ENCODE data around the gene ARL5A. TPM values are rescaled to one million over a fixed set of nuclear protein-coding genes. Genes with fewer than 3 reads are reported as not detected.

The ARL5A gene
- total RNA-seq, 2 donors from 2014 or later, result 44.1 to 133 TPM

GRCh38 chr2:151758744-151759143 lies 69.5 kb downstream of the ARL5A start:
- ATAC-seq (ENCODE audit: insufficient number of reproducible peaks, low FRiP score, low read depth), result no peak
- H3K4me1 ChIP-seq (ENCODE audit: control insufficient read depth in 1 of 2, low read depth in 2 of 2), result peaks cover 0 to 4% of the 10 kb centered on the region in 2 donors
- DNase-seq (ENCODE audit: low spot score), result no peak

DNA sequence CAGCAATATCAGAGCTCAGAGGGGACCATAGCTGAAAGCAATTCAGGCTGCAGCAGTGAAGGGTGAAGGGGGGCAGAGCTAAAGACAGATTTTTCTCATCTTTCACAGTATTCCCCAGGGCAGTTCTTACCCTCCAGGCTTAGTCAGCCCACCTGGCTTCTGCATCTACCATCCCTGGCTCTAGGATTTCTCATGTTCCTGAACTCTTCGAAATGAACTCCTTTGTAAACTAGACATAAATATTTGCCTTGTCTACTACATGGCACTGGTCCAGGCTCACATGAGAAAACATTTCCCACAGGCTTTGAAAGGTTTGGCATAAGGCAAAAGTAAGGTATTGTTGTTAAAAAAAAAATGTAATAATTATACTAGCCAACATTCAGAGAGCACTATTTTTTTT lies 70.4 kb downstream of the ARL5A start:
- Histone ChIP-seq H3K4me3 (no peak overlapping the region), H3K36me3 (no peaks in the 10 kb centered on the region), H3K9me3 (no peaks in the 10 kb centered on the region), H3K27me3 (replicated peaks; ENCODE audit: insufficient read depth) (no peaks in the 10 kb centered on the region), H3K27ac (no peak overlapping the region), H3K4me1 (ENCODE audit: control insufficient read depth in 1 of 2, low read depth in 2 of 2) (peaks cover 0 to 4% of the 10 kb centered on the region in 2 donors)
- TF ChIP-seq, protein P1, sequence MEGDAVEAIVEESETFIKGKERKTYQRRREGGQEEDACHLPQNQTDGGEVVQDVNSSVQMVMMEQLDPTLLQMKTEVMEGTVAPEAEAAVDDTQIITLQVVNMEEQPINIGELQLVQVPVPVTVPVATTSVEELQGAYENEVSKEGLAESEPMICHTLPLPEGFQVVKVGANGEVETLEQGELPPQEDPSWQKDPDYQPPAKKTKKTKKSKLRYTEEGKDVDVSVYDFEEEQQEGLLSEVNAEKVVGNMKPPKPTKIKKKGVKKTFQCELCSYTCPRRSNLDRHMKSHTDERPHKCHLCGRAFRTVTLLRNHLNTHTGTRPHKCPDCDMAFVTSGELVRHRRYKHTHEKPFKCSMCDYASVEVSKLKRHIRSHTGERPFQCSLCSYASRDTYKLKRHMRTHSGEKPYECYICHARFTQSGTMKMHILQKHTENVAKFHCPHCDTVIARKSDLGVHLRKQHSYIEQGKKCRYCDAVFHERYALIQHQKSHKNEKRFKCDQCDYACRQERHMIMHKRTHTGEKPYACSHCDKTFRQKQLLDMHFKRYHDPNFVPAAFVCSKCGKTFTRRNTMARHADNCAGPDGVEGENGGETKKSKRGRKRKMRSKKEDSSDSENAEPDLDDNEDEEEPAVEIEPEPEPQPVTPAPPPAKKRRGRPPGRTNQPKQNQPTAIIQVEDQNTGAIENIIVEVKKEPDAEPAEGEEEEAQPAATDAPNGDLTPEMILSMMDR (IDR thresholded peaks at IDR 0.05), result no peak
- DNase-seq (ENCODE audit: low spot score), result no peak
- ATAC-seq (ENCODE audit: insufficient number of reproducible peaks, low FRiP score, low read depth), result no peak

More at GRCh38 chr2:151758744-151759143, 69.5 kb downstream of the ARL5A start:
- Histone ChIP-seq H3K36me3 (no peaks in the 10 kb centered on the region), H3K27me3 (replicated peaks; ENCODE audit: insufficient read depth) (no peaks in the 10 kb centered on the region), H3K9me3 (no peaks in the 10 kb centered on the region), H3K4me3 (no peak overlapping the region), H3K27ac (no peak overlapping the region)
- TF ChIP-seq, protein P1 (IDR thresholded peaks at IDR 0.05), result no peak

- peaks cover 0 to 4% of the 10 kb centered on the region in 2 donors for H3K4me1 ChIP-seq (ENCODE audit: control insufficient read depth in 1 of 2, low read depth in 2 of 2)
- no peak for ATAC-seq (ENCODE audit: insufficient number of reproducible peaks, low FRiP score, low read depth)
- TF ChIP-seq, protein P1 (IDR thresholded peaks at IDR 0.05), result no peak
- no peak overlapping the region for H3K27ac ChIP-seq
- no peaks in the 10 kb centered on the region for H3K27me3 ChIP-seq (replicated peaks; ENCODE audit: insufficient read depth)
- no peaks in the 10 kb centered on the region for H3K36me3 ChIP-seq
- no peaks in the 10 kb centered on the region for H3K9me3 ChIP-seq
- DNase-seq (ENCODE audit: low spot score), result no peak
- no peak overlapping the region for H3K4me3 ChIP-seq
Measured at GRCh38 chr2:151756820-151757219, 71.4 kb downstream of the ARL5A start.

DNA sequence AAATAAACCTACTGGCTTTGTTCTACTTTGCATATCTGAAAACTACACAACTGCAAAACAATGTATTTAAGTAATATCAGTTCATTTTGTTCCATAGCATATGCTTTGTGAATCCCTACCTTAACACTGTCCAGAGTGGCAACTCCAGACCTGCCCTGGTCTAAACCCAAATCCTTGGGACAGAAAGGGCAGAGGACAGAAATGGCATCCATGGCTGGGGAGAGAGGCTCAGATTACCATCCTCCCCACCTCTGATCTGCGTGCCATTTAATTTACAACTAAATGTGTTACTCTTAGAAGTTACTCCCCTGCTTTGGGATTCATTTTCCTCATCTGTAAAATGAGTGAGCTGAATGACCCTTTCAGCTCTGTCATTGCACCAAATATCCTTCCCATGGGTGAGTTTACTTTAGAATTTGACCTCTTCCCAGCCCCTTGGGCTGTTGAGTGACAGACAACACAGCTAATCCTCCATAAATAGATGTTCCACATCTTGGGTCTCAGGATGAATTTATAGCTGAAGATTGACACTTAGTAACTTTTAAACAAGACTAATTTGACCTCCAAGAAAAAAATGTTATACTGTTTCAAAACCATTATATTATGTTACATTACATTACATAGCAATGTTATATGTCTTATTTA lies 73.8 kb downstream of the ARL5A start:
- DNase-seq (ENCODE audit: low spot score) (no peak), ATAC-seq (ENCODE audit: insufficient number of reproducible peaks, low FRiP score, low read depth) (no peak)
- no peak overlapping the region for H3K4me3 ChIP-seq
- H3K9me3 ChIP-seq, result no peaks in the 10 kb centered on the region
- no peak overlapping the region for H3K27ac ChIP-seq
- TF ChIP-seq, protein P1 (IDR thresholded peaks at IDR 0.05), result no peak
- no peaks in the 10 kb centered on the region for H3K36me3 ChIP-seq
- peaks cover 0 to 4% of the 10 kb centered on the region in 2 donors for H3K4me1 ChIP-seq (ENCODE audit: control insufficient read depth in 1 of 2, low read depth in 2 of 2)
- H3K27me3 ChIP-seq (replicated peaks; ENCODE audit: insufficient read depth), result no peaks in the 10 kb centered on the region

DNA sequence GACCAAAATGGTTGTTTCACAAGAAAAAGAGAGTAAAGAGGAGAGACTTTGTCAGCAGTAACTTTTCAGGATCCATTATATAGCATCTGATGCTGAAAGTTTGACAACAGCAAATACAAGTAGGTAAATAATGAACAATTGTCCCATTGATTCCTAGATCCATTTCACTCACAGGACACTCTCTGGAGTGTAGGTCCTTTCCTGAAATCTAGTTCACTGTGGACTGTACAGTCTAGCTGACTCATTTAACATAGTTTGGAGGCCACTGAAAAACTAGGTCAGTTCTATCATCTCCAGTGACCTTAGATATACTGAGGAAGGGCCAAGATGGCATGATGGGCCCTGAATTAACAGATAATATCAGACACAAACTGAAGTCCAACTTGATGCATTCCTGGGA lies 74.7 kb downstream of the ARL5A start:
- TF ChIP-seq, protein P1 (IDR thresholded peaks at IDR 0.05), result no peak
- ATAC-seq (ENCODE audit: insufficient number of reproducible peaks, low FRiP score, low read depth) (no peak), DNase-seq (ENCODE audit: low spot score) (no peak)
- Histone ChIP-seq H3K27me3 (replicated peaks; ENCODE audit: insufficient read depth) (no peaks in the 10 kb centered on the region), H3K9me3 (no peaks in the 10 kb centered on the region), H3K36me3 (no peaks in the 10 kb centered on the region), H3K27ac (no peak overlapping the region), H3K4me3 (no peak overlapping the region), H3K4me1 (ENCODE audit: control insufficient read depth in 1 of 2, low read depth in 2 of 2) (peaks cover 0 to 4% of the 10 kb centered on the region in 2 donors)

Other genes with a start within 250 kb of the ARL5A start
- 1 to 10 TPM; 3.2 to 8.6 TPM for gene NEB, start 93.9 kb downstream of the ARL5A start, total RNA-seq